HG03378 (cell line): ENCODE results near the gene GPR35.
A peak's percentile ranks its signal among the peaks of the same experiment; 100 is the strongest.

Source experiments
- ATAC-seq: cut with Tn5 transposase; IDR thresholded peaks from one replicate; pipeline ENCODE4 v1.9.1; 2021; ENCODE audit warnings: mild to moderate bottlenecking, moderate library complexity; ENCODE audit not compliant: unreplicated experiment

The GPR35 gene, protein sequence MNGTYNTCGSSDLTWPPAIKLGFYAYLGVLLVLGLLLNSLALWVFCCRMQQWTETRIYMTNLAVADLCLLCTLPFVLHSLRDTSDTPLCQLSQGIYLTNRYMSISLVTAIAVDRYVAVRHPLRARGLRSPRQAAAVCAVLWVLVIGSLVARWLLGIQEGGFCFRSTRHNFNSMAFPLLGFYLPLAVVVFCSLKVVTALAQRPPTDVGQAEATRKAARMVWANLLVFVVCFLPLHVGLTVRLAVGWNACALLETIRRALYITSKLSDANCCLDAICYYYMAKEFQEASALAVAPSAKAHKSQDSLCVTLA

DNA sequence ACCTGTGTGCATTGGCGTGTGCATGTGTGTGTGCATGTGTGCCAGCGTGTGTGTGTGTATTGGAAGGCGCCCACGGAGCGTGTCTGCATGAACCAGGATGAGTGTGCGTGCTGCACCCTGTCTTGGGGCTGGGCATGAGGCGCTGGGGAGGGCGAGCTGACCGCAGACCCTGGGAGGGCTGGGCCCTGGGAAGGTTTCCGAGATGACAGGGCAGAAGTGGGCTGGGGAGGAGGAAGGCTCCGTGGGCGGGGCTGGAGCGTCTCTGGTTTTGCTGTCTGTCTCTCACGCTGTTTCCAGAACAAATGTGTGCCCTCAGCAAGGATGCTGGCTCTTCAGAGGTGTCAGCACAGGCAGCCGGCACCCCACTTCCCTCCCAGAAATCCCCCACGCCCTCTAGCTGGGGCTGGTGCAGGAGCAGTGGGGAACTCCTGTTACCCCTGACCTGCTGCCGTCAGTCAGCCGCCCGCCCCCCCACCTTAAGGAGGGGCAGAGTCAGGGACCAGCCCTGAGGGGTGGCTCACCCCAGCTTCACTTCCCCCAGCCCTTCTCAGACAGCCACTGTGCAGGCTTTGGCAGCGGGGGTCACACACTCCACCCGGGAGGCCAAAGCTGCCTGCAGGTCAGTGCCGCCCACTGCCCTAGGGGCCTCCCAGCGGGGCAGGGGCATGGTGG, at the start of gene GPR35:
TSS of gene GPR35 (plus strand) at position 531 of the 672 bp plus-strand sequence. CDS start 4,473 bp downstream, outside the sequence.
- no peak for ATAC-seq

GRCh38 chr2:240576036-240576435, 49.2 kb upstream of the GPR35 start:
- no peak for ATAC-seq

DNA sequence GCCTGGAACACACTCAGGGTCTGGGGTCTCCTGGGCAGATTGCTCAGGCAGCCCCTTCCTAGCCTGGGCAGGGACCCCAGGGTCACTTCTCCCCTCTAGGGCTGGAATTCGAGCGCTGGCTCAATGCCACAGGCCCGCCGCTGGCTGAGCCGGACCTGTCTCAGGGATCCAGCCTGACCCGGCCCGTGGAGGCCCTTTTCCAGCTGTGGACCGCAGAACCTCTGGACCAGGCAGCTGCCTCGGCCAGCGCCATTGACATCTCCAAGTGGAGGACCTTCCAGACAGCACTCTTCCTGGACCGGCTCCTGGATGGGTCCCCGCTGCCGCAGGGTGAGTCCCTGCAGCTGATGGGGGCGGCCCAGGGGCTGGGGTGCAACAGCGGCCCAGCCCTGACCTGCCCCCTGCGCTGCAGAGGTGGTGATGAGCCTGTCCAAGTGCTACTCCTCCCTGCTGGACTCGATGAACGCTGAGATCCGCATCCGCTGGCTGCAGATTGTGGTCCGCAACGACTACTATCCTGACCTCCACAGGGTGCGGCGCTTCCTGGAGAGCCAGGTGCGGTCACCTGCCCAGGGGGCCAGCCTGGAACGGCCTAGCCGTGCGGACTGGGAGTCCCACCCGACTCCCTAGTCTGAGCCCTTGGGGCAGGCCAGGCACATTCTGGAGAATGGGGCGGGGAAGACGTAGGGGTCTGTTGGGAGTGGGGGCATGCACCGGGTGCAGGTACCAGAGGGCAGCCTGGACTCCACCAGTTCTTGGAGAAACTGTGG, 48.7 kb upstream of the GPR35 start:
- no peak for ATAC-seq

DNA sequence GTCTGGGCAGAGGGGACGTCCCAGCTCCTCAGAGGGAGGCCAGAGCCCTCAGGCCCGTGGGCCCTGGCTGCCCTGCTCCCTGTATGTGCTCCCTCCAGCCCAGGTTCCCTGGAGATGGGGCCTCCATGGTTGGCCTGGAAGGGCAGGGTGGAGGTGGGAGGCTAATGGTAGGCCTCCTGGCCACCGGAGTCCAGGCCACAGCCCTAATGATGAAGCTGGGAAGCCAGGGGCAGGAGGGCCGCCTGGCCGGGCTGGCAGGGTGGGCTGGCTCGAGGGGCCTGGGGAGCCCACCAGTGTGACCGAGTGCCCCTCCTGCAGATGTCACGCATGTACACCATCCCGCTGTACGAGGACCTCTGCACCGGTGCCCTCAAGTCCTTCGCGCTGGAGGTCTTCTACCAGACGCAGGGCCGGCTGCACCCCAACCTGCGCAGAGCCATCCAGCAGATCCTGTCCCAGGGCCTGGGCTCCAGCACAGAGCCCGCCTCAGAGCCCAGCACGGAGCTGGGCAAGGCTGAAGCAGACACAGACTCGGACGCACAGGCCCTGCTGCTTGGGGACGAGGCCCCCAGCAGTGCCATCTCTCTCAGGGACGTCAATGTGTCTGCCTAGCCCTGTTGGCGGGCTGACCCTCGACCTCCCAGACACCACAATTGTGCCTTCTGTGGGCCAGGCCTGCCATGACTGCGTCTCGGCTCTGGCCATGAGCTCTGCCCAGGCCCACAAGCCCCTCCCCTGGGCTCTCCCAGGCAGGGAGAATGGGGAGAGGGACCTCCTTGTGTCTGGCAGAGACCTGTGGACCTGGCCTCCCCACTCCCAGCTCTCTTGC, 47.8 kb upstream of the GPR35 start:
- no peak for ATAC-seq

- no peak for ATAC-seq
Measured at GRCh38 chr2:240578110-240578450, 47.2 kb upstream of the GPR35 start.

- ATAC-seq, result no peak
Measured at GRCh38 chr2:240578488-240578887, 46.8 kb upstream of the GPR35 start.

DNA sequence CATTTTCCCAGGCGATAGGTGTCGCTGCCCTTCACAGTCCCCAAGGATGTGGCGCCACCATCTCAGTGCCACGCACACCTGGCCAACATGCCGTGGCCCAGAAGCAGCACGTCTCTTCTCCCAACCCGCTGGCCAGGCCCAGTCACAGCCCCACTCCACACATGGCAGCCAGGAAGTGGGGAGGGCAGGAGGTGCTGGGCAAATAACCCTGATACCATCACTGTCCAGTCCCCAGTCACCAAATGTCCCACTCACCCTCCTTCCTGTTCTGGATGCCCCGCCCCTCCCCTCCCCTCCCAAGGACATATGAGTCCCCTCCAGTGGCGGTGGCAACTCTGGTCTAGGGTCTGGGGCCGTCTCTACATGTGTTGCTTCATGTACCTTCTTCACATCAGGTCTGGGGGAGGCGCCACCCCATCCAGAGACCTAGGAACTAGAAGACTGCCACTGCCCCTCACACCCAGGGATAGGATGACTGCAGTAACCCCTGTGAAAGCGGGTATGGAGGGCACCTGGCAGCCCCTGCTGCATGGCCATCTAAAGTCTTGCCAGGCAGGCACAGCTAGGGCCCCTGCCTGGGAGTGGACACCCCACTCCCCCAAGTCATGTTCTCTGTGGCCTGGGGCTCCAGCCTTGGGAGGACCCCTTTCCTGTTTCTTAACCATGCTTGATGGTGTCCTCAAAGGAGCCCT, 46.1 kb upstream of the GPR35 start:
- no peak for ATAC-seq

GRCh38 chr2:240579771-240580614, 45.3 kb upstream of the GPR35 start:
- ATAC-seq, result no peak

- ATAC-seq, result no peak
Measured at GRCh38 chr2:240581811-240582210, 43.5 kb upstream of the GPR35 start.

DNA sequence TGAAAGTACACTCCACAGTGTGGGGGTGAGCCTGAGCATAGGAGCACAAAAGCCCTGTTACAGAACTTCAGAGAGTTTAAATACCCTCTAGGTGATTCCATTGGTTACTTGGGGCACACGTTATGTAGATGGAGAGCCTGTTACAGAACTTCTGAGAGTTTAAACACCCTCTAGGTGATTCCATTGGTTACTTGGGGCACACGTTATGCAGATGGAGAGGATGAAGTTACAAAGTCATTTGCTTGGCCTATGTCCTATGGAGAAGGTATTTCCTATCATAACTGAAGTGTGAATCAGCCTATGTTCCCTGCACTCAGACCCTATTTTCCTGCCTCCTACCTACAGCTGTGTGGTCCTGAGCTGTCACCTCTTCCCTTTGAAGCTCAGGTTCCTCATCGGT, 42.5 kb upstream of the GPR35 start:
- no peak for ATAC-seq

DNA sequence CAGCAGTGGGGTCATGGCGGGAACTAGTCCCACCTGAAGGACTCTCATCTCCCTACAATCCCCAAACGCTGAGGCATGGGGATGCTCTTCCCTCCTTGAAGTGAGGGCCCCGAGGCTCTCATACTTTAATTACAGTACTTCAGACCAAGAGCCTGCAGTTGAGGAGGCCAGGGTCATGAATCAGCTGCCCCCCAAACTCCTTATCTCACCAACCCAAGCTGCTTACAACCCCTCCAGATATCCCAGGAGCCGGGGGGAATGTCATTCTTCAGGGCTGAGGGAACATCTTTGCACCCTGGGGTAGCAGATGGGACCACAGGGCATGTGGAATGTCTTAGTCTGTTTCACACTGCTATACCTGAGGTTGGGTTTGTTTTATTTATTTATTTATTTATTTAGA, 41.5 kb upstream of the GPR35 start:
- no peak for ATAC-seq

GRCh38 chr2:240584486-240585031, 40.7 kb upstream of the GPR35 start:
- peak; percentile 66 for ATAC-seq

DNA sequence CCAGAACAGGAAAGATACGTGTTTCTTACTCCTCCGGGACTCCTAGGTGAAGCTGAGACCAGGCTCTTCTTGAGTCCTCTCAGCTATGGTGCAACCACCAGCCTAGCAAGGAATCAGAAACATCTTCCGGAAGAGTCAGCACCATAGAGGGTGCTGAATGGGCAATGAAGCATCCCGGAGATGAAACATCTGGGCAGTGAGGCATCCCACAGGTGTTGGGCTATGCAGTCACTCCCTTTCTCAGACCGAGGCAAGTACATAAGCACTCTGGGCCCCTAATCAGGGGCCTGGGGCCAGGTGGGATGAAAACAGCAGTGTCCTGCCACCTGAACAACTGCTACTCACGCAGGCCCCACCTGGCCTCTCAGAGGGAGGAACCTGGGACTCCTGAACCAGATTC, 40.2 kb upstream of the GPR35 start:
- ATAC-seq, result peak; percentile 15

DNA sequence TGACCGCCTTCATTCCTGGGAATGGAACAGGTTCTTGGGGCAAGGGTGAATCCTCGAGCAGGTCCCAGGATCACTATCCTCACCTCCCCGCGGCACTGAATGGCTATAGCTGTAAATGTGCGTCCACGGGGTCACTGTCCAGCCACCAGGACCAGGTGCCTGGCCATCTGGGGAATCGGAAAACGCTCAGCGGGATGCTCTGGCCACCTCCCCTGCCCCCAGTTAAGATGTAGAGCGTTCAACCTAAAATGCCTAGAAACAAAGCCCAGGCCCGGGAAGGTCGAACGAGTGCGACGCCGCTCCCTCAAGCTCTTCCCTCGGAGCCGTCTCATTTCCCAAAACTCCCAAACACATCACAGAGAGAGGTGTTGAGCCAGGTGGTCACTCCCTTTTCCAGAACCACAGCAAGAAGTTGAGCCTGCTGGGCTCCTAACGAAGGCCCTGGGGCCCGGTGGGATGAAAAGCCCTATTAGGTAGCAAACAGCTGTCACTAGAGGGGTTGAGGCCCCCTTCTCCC, 39.5 kb upstream of the GPR35 start:
- ATAC-seq, result no peak

DNA sequence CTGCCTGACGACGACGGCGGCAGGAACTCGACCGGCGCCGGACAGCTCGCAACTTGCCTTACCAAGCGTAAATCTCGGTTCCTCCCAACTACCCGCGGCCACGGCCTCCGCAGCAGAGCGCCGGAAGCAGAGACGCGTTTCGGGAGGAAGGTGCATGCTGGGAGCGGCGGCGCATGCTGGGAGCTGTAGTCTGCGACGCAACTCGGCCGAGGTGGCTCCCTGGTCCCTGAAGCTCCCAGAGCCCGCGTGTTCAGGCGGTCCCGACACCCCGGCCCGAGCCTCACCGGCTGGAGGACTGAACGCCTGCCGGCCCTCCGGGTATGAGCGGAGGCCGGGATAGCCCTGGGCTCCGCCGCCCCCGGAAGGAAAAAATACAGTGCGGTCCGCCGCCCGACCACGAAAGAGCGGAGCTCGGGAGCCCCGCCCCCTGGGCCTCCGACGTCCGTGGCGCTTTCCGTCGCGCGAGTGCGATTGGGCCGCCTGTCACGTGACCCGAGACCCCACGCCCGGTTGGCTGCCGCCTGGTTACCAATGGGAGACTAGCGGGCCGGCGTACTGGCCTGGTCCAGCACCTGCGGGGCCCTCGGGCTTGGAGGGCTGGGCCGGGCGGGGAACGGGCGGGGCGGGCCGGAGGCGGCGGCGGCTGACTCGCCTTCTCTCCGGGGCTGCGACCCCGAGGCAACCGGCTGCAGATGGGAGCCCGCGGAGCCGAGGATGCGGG, 38.9 kb upstream of the GPR35 start, which contains the start of gene CAPN10:
TSS of gene CAPN10 (plus strand) at position 537 of the 721 bp plus-strand sequence. CDS start at position 715, 178 bp downstream.
- ATAC-seq, result peak; percentile 54

DNA sequence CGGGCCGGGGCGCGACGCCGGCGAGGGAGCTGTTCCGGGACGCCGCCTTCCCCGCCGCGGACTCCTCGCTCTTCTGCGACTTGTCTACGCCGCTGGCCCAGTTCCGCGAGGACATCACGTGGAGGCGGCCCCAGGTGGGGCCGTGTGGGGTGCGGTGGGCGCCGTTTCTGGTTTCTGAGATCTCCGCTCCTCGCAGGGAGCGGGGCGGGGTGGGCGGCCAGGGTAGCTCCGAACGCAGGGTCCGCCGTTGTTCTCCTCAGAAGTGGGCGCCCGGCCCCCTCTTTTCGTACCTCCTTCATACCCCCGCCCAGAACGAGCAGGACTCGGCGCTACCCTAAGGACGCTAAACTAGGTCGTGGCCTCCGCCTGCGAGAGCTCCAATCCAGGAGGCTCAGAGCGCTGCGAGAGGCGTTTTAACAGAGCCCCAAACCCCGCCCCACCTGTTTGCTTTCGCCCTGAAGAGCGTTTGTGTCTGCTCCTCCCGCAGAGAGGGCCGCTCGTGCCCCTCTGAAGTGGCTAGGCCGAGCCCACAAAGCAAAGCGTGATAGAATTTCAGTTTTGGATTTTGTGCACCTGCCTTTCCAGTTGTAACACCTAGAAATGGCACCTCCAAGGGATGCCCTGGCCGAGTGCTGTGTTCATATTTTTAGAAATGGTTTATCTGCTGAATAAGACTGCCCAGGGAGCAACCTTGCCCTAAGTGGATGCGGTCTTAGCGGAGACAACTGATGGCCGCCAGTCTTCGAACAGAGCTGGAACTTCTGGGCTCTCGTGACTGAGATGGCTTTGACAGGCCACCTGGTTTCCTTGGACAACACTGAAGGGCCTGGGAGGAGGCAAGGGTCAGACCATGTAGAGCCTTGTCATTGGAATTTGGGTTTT, 38.1 kb upstream of the GPR35 start:
- no peak for ATAC-seq

- no peak for ATAC-seq
Measured at GRCh38 chr2:240588006-240588655, 37.1 kb upstream of the GPR35 start.
